KMS-11 (cell line): ENCODE data around the gene TREX2.

Experiments
- H2AFZ ChIP-seq: fragments of 200-600 bp; sonication (generic); 2 replicates; pipeline ENCODE4 v1.6.1; 2016; ENCODE audit warnings: antibody characterized with exemption, mixed run types, low read depth
- H3K27ac ChIP-seq: fragments of 200-600 bp; sonication (generic); 2 replicates; pipeline ENCODE4 v1.6.1; 2016; ENCODE audit warnings: mild to moderate bottlenecking, mixed run types
- H3K27me3 ChIP-seq: fragments of 200-600 bp; sonication (generic); 2 replicates; pipeline ENCODE4 v1.6.1; 2017; ENCODE audit warnings: mild to moderate bottlenecking, low read depth, mixed run types, moderate library complexity; ENCODE audit not compliant: insufficient read depth
- H3K36me3 ChIP-seq: fragments of 200-600 bp; sonication (generic); 2 replicates; pipeline ENCODE4 v1.6.1; 2017; ENCODE audit warnings: mild to moderate bottlenecking, mixed run types; ENCODE audit not compliant: insufficient read depth
- H3K4me1 ChIP-seq: fragments of 200-600 bp; sonication (generic); 2 replicates; pipeline ENCODE4 v1.6.1; 2016; ENCODE audit warnings: mild to moderate bottlenecking, low read depth, mixed run types; ENCODE audit not compliant: poor library complexity, severe bottlenecking
- H3K4me2 ChIP-seq: fragments of 200-600 bp; sonication (generic); 2 replicates; pipeline ENCODE4 v1.7.0; 2016; ENCODE audit warnings: mild to moderate bottlenecking, mixed run types
- H3K4me3 ChIP-seq: fragments of 200-600 bp; sonication (generic); IDR thresholded peaks from 2 replicates; pipeline ENCODE4 v1.6.1; 2017; ENCODE audit warnings: low read depth, low read length, mixed read lengths; ENCODE audit not compliant: insufficient read depth
- H3K79me2 ChIP-seq: fragments of 200-600 bp; sonication (generic); 2 replicates; pipeline ENCODE4 v1.6.1; 2016; ENCODE audit warnings: low read depth, mixed run types; ENCODE audit not compliant: insufficient read depth
- H3K9ac ChIP-seq: fragments of 200-600 bp; sonication (generic); 2 replicates; pipeline ENCODE4 v1.6.1; 2016; ENCODE audit warnings: mild to moderate bottlenecking, mixed run types
- H4K20me1 ChIP-seq: fragments of 200-600 bp; sonication (generic); 2 replicates; pipeline ENCODE4 v1.6.1; 2016; ENCODE audit warnings: mild to moderate bottlenecking, mixed run types; ENCODE audit not compliant: insufficient read depth
- TF ChIP-seq, protein P1 (sequence below): fragments of 200-600 bp; sonication (generic); conservative IDR thresholded peaks from 2 replicates; pipeline ENCODE4 v1.6.1; 2017; ENCODE audit warnings: low read depth, mild to moderate bottlenecking, antibody characterized with exemption, low read length, moderate library complexity, mixed read lengths

TREX2 gene

DNA sequence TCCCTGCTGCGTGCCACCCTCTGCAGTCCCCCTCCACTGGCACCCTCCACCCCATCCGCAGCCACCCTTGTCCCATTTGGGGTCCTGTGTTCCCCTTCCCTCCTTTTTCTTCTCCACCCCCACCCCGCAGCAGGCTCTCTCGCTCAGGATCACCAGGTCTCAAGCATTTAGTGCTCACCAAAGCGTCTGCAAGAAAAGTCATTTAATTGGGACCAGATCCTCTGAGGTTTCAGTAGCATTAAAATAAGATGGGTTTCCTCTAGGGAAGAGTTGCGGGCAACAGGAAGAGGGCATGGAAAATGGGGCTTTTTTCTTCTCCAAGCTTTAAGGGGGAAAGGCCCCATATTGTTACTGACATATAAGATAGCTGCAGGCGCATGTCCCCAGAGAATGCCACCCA lies 29.4 kb upstream of the TREX2 start:
- H3K4me2 ChIP-seq = no peak overlapping the region
- H3K4me1 ChIP-seq = no peaks in the 10 kb centered on the region
- no peak overlapping the region for H3K4me3 ChIP-seq
- TF ChIP-seq, protein P1, sequence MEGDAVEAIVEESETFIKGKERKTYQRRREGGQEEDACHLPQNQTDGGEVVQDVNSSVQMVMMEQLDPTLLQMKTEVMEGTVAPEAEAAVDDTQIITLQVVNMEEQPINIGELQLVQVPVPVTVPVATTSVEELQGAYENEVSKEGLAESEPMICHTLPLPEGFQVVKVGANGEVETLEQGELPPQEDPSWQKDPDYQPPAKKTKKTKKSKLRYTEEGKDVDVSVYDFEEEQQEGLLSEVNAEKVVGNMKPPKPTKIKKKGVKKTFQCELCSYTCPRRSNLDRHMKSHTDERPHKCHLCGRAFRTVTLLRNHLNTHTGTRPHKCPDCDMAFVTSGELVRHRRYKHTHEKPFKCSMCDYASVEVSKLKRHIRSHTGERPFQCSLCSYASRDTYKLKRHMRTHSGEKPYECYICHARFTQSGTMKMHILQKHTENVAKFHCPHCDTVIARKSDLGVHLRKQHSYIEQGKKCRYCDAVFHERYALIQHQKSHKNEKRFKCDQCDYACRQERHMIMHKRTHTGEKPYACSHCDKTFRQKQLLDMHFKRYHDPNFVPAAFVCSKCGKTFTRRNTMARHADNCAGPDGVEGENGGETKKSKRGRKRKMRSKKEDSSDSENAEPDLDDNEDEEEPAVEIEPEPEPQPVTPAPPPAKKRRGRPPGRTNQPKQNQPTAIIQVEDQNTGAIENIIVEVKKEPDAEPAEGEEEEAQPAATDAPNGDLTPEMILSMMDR = no peak
- no peaks in the 10 kb centered on the region for H3K36me3 ChIP-seq
- no peak overlapping the region for H2AFZ ChIP-seq
- no peak overlapping the region for H3K27ac ChIP-seq
- H3K27me3 ChIP-seq = peaks cover 11% of the 10 kb centered on the region; the same call in 1 of the 2 replicates
- no peaks in the 10 kb centered on the region for H3K79me2 ChIP-seq
- H4K20me1 ChIP-seq = no peaks in the 10 kb centered on the region
- H3K9ac ChIP-seq = no peak overlapping the region

DNA sequence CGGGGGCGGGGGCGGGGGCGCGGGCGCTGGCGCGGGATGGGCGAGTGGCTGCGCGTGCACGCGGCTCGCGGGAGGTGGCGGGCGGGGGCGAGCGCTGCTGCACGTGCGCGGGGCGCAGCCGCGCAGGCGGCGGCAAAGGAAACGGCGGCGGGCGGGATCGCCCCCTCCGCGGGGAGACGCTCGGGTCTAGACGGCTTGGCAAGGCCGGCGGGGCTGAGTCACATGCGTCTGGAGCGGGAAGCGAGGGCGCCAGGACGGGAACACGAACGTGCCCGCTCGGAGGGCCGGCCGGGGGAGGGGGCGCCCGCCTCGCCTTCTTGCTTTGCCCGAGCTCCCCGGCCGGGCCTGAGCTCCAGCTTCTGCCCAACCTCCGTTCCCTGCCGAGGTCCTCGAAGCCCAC lies 28.9 kb upstream of the TREX2 start:
- Histone ChIP-seq H3K36me3 (no peaks in the 10 kb centered on the region), H3K9ac (no peak overlapping the region), H3K79me2 (no peaks in the 10 kb centered on the region; the same call in 1 of the 2 replicates), H3K4me1 (no peaks in the 10 kb centered on the region), H2AFZ (no peak overlapping the region), H3K4me2 (no peak overlapping the region), H3K27ac (no peak overlapping the region), H3K4me3 (no peak overlapping the region), H3K27me3 (peaks cover 11% of the 10 kb centered on the region; the same call in 1 of the 2 replicates), H4K20me1 (no peaks in the 10 kb centered on the region)
- TF ChIP-seq, protein P1 = no peak

DNA sequence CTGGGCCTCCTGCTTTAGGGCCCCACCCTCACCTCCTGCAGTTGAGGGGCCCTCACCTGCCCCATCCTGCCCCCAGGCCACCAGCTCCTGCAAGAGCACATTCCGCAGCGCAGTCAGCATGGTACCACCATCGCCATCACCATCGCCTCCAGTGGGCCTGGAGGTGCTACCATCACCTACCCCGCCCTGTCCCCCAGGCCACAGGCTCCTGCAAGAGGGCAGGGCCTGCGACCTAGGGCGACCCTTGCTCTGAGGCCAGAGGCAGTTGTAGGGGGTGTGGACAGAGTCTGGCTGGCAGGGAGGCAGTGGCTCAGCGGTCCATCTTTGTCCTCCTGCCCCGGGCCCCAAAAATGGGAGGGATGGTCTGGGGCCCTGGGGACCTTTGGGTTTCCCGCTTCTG lies 28.4 kb upstream of the TREX2 start:
- TF ChIP-seq, protein P1 = no peak
- H3K4me2 ChIP-seq = no peak overlapping the region

DNA sequence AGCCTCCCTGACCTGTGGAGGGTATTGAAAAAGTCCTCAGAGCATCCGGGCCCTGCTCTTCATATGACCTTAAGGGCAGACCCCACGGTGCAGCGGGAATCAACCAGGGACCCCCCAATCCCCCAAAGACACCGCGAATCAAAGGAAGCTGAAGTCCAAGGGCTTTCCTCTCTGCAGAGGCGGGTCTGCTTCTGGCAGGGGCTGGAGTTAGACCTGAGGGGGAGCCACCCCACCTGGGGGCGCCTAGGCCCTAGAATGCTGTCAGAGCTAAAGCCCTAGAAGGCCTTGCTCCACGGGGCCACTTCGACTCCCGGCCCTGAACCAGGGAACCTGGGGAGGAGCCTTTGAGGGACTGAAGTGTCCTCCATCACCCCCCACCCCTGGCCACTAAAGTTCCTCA lies 27.3 kb upstream of the TREX2 start:
- H2AFZ ChIP-seq = no peak overlapping the region
- no peak overlapping the region for H3K4me3 ChIP-seq

More for the DNA sequence above, 28.4 kb upstream of the TREX2 start:
- Histone ChIP-seq H3K4me1 (no peaks in the 10 kb centered on the region), H3K79me2 (no peaks in the 10 kb centered on the region; the same call in 1 of the 2 replicates), H3K27me3 (peaks cover 11% of the 10 kb centered on the region; the same call in 1 of the 2 replicates), H3K9ac (no peak overlapping the region), H3K36me3 (no peaks in the 10 kb centered on the region), H3K4me3 (no peak overlapping the region), H2AFZ (no peak overlapping the region), H4K20me1 (no peaks in the 10 kb centered on the region), H3K27ac (no peak overlapping the region)

More for the DNA sequence above, 27.3 kb upstream of the TREX2 start:
- Histone ChIP-seq H3K27me3 (peaks cover 8% of the 10 kb centered on the region; the same call in 1 of the 2 replicates), H4K20me1 (no peaks in the 10 kb centered on the region), H3K27ac (no peak overlapping the region), H3K79me2 (no peaks in the 10 kb centered on the region; the same call in 1 of the 2 replicates), H3K9ac (no peak overlapping the region), H3K4me2 (no peak overlapping the region), H3K4me1 (no peaks in the 10 kb centered on the region), H3K36me3 (no peaks in the 10 kb centered on the region)
- TF ChIP-seq, protein P1 = no peak
